Limb (tissue), 2 donors: Measurements from ENCODE around the gene MEX3B.
"Not testable (repeated sequence)": the region's sequence is repeated elsewhere in the genome, so short reads cannot be mapped to it uniquely, and the experiment has no call there.

Experiments used
- DNase-seq, 2 donors: peaks; one replicate each; pipeline ENCODE4 v3.0.0-alpha.2; 2016; ENCODE audit errors: extremely low spot score in 2 of 2

Gene MEX3B

GRCh38 chr15:82048811-82049210 is 3.0 kb upstream of the MEX3B start:
- DNase-seq = no peak

- DNase-seq = peak in 1 of 2 donors; percentile 63
Measured at GRCh38 chr15:82047453-82048400, 1.9 kb upstream of the MEX3B start.

- DNase-seq = peak; percentile 93 to 99
Measured at GRCh38 chr15:82046666-82047452, 1.0 kb upstream of the MEX3B start.

- no peak for DNase-seq
Measured at GRCh38 chr15:82045179-82045891, 483 bp downstream of the MEX3B start.

- DNase-seq = peak; percentile 77 to 83
Measured at GRCh38 chr15:82044373-82045178, 1.2 kb downstream of the MEX3B start.

- DNase-seq = peak in 1 of 2 donors; percentile 57
Measured at GRCh38 chr15:82043796-82044372, 1.9 kb downstream of the MEX3B start.

GRCh38 chr15:82043130-82043673 is 2.6 kb downstream of the MEX3B start:
- DNase-seq = peak in 1 of 2 donors; percentile 69

- no peak for DNase-seq
Measured at GRCh38 chr15:82040862-82041261, 5.0 kb downstream of the MEX3B start.

- no peak for DNase-seq
Measured at GRCh38 chr15:82040390-82040789, 5.4 kb downstream of the MEX3B start.

GRCh38 chr15:82039871-82040270 is 5.9 kb downstream of the MEX3B start:
- DNase-seq = no peak

- no peak for DNase-seq
Measured at GRCh38 chr15:82036461-82036860, 9.4 kb downstream of the MEX3B start.

- DNase-seq = no peak
Measured at GRCh38 chr15:82031871-82032270, 13.9 kb downstream of the MEX3B start.

GRCh38 chr15:82030176-82030575 is 15.6 kb downstream of the MEX3B start:
- no peak for DNase-seq

- DNase-seq = not testable (repeated sequence)
Measured at GRCh38 chr15:82028163-82028562, 17.7 kb downstream of the MEX3B start.

GRCh38 chr15:82021992-82022391 is 23.8 kb downstream of the MEX3B start:
- peak in 1 of 2 donors; percentile 62 for DNase-seq

GRCh38 chr15:82020625-82021394 is 25.0 kb downstream of the MEX3B start:
- DNase-seq = no peak

GRCh38 chr15:82018201-82018600 is 27.6 kb downstream of the MEX3B start:
- no peak for DNase-seq

GRCh38 chr15:82017656-82018055 is 28.2 kb downstream of the MEX3B start:
- no peak for DNase-seq

GRCh38 chr15:82014989-82015388 is 30.8 kb downstream of the MEX3B start:
- DNase-seq = no peak
